Activated CD8-positive, alpha-beta memory T cell treated with anti-CD3 and anti-CD28 coated beads, Interleukin-2, amount 50 U/mL, for 24 hours (primary cell): Measurements from ENCODE around the gene CCDC54.
"Not testable (repeated sequence)": the region's sequence is repeated elsewhere in the genome, so short reads cannot be mapped to it uniquely, and the experiment has no call there.

Experiments used
- DNase-seq: peaks from one replicate; pipeline ENCODE4 v3.0.0-alpha.2; 2020; ENCODE audit errors: extremely low read depth

The CCDC54 gene

GRCh38 chr3:107377151-107377550 lies at the start of gene CCDC54:
Gene CCDC54, plus strand, starts transcription at chr3:107377439. Its CDS starts 149 bp downstream, at chr3:107377588.
- DNase-seq, result no peak

- no peak for DNase-seq
These were observed 49.2 kb upstream of the CCDC54 start for GRCh38 chr3:107328069-107328468.

- no peak for DNase-seq
These were observed 48.2 kb upstream of the CCDC54 start for GRCh38 chr3:107329088-107329487.

- DNase-seq, result not testable (repeated sequence)
These were observed 37.5 kb upstream of the CCDC54 start for GRCh38 chr3:107339690-107340089.

GRCh38 chr3:107344722-107345121 lies 32.5 kb upstream of the CCDC54 start:
- DNase-seq, result no peak

DNA sequence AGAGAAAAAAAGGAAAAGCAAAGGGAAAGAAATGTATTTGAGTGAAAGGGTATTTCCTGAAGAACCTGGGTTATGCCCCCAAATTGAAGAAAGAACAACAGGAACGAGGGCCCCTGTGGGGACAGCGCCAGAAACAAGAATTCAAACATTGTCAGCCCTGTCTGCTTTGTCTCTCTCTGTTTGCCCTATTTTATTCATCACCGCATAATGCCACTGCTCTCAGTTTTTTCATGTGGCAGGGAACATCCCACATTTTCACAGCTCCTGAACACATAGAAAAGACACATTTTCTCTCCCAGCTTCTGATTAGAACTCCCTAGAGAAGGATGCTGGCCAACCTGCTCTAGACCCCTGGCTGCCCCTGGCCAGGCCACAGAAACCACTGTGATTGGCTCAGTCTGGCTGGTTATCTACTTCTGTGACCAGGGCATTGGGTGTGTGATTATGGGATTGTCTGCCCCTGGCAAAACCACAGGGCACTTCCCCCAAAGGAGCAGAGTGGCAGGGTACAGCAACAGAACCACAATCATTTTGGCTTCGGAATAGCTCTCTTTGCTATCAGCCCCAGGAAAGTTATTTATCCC lies 31.3 kb upstream of the CCDC54 start:
- DNase-seq, result no peak

DNA sequence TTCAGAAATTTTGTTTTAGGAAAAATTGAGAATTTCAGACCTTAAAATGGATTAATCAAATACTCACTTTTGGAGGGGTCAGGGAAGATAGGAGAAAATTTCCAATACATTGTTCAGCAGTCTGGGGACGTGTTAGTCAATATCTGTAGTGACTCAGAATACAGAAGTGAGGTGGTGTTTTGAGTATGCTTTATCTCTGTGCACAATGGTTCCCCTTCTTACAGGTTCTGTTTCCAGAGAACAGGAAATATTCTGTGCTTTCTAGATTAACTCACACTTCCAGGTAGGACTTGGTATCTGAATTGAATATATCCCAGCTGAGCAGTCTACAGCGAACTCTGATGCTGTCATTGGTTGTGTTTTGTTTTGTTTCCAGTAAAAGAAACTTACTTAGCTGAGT lies 30.7 kb upstream of the CCDC54 start:
- no peak for DNase-seq

DNA sequence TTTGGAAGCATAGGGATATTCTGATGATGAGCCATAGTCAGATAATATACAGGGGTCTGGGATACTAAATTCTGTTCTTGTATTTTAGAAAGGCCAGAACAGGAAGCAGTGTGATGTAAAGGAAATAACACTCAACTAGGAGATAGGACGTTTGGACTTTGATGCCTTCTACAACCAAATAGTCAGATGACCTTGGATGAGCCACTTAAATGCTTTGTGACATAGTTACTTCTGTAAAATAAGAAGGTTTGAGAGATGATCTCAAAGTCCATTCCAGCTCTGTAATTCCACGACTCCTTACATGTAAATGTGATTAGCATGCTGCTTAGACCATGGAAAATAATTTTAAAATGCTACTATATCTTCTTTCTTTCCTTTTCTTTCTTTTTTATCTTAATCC lies 29.5 kb upstream of the CCDC54 start:
- no peak for DNase-seq

- DNase-seq, result no peak
These were observed 20.5 kb upstream of the CCDC54 start for GRCh38 chr3:107356706-107357105.

- DNase-seq, result no peak
These were observed 15.6 kb upstream of the CCDC54 start for GRCh38 chr3:107361633-107362032.

GRCh38 chr3:107365051-107365450 lies 12.2 kb upstream of the CCDC54 start:
- DNase-seq, result no peak

DNA sequence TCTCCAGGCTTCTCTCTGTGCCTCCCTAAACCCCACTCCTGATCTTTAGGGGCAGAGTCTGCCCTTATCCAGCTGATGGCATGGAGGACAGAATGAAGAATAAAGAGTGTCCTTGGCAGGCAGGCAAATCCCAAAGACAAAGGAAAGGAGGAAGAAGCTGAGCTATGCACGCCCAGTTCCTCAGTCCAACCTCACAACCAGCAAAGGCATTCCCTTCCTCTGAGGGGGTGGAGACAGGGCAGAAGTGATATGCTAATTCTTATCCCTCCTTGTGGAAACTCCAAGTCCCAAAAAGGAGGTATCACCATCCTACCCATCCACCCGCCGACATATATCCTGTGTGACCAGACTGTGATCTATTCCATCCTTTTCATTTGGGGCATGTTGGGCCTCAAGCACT lies 10.5 kb upstream of the CCDC54 start:
- no peak for DNase-seq

DNA sequence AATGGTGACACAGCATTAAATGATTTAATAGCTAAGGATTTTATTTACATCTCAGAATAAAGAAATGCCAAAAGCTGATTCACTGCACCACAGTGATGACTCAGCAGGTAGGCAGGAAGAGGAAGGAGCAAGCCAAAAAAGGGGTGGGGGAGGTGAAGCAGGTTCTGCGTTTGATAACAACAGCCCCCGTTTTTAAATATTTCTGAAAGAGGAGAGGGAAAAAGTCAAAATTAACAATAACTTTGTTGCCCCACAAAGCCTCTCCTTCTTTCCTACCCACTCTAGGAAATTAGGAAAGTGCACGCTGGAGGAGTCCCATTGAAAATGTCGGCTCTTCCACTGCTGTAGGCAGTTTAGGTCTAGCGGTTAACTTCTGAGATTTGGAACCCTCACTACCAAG lies 9.9 kb upstream of the CCDC54 start:
- DNase-seq, result no peak

DNA sequence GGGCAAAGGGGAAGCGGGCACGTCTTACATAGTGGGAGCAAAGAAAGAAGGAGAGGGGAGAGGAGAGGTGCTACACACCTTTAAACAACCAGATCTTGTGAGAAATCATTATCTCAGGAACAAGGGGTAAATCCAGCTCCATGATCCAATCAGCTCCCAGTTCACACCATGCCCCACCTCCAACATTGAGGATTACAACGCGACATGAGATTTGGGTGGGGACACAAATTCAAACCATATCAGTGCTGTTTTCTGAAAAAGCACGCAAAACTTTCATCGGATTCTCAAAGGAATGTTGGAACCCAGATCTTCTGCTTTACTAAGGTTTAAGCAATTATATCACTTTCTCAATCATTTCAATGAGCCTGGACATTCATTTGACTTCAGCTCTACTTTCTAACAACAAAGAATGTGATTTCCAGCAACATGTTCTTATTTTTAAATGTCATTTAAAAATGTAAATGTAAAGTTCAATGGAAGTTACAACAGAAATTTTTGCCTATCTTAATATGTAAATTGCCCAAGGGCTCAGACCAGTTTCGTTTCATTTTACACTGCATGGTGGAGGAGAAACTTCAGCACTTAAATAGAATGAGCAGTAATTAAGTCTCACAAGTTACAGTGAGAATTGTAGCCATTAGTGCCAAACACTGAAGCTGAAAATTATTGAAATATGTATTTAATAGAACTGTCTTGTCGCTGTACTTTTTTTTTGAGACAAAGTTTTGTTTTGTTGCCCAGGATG lies 8.4 kb upstream of the CCDC54 start:
- no peak for DNase-seq

- no peak for DNase-seq
These were observed 7.4 kb upstream of the CCDC54 start for GRCh38 chr3:107369791-107370190.

DNA sequence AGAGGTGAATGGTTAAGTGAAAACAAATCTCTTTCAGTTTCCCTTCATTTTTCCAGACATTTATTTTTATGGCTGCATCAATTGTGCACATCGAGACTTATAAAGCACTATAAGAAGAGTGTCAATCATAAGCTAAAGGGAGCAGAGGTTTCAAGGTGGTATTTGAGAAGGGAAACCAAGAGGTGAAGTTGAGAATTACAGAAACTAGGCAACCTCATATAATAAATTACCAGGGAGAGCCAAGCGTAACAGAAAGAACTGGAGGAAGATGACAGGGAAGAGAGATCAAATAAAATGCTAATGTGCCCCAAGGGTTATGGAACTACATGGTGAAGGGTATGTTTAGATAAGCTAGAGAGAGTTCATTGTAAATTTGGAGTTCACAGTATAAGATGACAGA lies 6.3 kb upstream of the CCDC54 start:
- DNase-seq, result no peak

DNA sequence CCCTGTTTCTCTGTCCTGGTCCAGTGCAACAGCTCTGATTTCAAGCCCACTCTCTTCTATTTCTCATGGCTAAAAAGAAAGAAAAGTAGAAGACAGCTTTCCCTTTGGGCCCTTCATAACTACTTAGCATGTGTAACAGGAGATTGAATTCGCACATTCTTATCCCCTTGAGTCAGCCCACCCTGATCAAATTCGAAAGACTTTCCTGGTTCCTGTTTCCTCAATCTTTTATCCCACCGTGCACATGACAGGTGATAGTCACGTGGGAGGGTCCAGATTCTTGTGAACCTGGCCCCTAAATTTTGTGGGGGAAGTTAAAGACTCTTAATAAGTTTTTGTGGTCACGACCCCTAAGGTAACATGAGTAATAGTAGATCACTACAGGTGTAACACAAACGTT lies 4.7 kb upstream of the CCDC54 start:
- no peak for DNase-seq

GRCh38 chr3:107373896-107374295 lies 3.3 kb upstream of the CCDC54 start:
- no peak for DNase-seq

DNA sequence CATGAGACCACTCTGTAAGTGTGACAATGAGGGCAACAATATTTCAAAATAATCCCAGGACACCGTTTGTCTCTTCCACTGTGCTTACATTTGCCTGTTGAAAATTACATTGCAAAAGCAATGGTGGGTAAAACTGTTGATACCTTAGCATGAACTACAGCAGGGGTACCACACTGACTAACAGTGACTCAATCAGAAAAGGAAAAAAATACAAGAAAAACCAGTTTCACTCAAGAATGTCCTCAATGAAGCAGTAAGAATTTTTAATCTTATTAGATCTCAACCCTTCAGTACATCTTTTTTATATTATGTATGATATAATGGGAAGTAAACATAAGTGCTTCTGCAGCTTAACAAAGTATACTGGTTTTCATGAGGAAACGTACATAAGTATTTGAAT lies 1.6 kb upstream of the CCDC54 start:
- DNase-seq, result no peak

- DNase-seq, result no peak
These were observed 5.4 kb downstream of the CCDC54 start for GRCh38 chr3:107382631-107383030.

GRCh38 chr3:107384428-107384827 lies 7.2 kb downstream of the CCDC54 start:
- DNase-seq, result no peak

DNA sequence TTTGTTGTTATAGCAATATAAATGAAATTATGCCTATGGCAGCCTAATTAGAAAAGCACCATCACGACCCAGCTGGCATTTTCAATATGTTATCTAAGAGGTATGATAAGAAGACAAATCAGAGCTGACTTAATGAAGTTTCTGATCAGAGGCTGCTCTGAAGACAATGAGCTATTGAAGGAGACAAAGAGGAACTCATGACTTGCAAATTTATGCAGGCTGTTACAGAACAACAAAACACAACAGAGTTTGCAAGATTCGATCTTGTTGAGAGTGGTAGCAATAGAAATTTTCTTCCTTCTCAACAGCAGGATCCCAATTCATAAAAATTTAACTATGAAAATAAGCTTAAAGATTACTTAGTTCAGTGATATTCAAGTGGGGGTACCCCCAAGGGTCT lies 7.7 kb downstream of the CCDC54 start:
- no peak for DNase-seq

GRCh38 chr3:107387555-107387954 lies 10.3 kb downstream of the CCDC54 start:
- DNase-seq, result no peak
